HL-60 (cell line): ENCODE results near the gene IFITM10.

ENCODE experiments used
- DNase-seq, 2 experiments: peaks; one replicate each; pipeline ENCODE4 v3.0.0-alpha.2; 2010 to 2020; ENCODE audit warnings: low read depth in 1 of 2, low spot score in 1 of 2
- H3K27ac ChIP-seq: fragments of 250-450 bp; sonication (Bioruptor Pico); replicated peaks from 2 replicates; pipeline ENCODE4 v1.5.1; 2020; ENCODE audit warnings: mild to moderate bottlenecking, moderate library complexity
- H3K27me3 ChIP-seq: fragments of 250-450 bp; sonication (Bioruptor Pico); 2 replicates; pipeline ENCODE4 v1.5.1; 2021; ENCODE audit warnings: mild to moderate bottlenecking, moderate library complexity; ENCODE audit not compliant: insufficient read depth, poor library complexity, severe bottlenecking
- H3K4me3 ChIP-seq: replicated peaks from 2 replicates; pipeline ENCODE4 v1.5.1; 2011; ENCODE audit warnings: mild to moderate bottlenecking, control low read depth, low read length; ENCODE audit not compliant: insufficient read depth
- CTCF ChIP-seq: IDR thresholded peaks from one replicate; pipeline ENCODE4 v1.5.1; 2011; ENCODE audit warnings: low read length, control low read depth, inconsistent platforms; ENCODE audit not compliant: insufficient read depth
- GABPA ChIP-seq: IDR thresholded peaks from 2 replicates; pipeline ENCODE4 v1.6.1; 2012; ENCODE audit warnings: low read depth
- POLR2AphosphoS5 ChIP-seq: IDR thresholded peaks from 2 replicates; pipeline ENCODE4 v1.6.1; 2012; ENCODE audit warnings: low read depth
- REST ChIP-seq: IDR thresholded peaks from 2 replicates; pipeline ENCODE4 v1.6.1; 2012; ENCODE audit warnings: low read depth; ENCODE audit not compliant: insufficient replicate concordance
- SPI1 ChIP-seq: IDR thresholded peaks from 2 replicates; pipeline ENCODE4 v1.6.1; 2012; ENCODE audit warnings: low read depth, mild to moderate bottlenecking, borderline replicate concordance

Gene IFITM10

GRCh38 chr11:1694846-1695547 is 55.4 kb downstream of the IFITM10 start:
- no peak for DNase-seq
- H3K27ac ChIP-seq, result no peak overlapping the region
- TF ChIP-seq SPI1, result no peak
- no peak for TF ChIP-seq REST
- no peak for TF ChIP-seq POLR2AphosphoS5
- TF ChIP-seq CTCF, result no peak
- TF ChIP-seq GABPA, result no peak
- H3K4me3 ChIP-seq, result no peak overlapping the region
- peaks cover 16% of the 10 kb centered on the region for H3K27me3 ChIP-seq

GRCh38 chr11:1694064-1694845 is 56.1 kb downstream of the IFITM10 start:
- no peak overlapping the region for H3K27ac ChIP-seq
- peaks cover 16% of the 10 kb centered on the region for H3K27me3 ChIP-seq
- TF ChIP-seq GABPA (no peak), CTCF (peak; percentile 68), POLR2AphosphoS5 (no peak), REST (no peak)
- peak overlapping the region; percentile 16 for H3K4me3 ChIP-seq
- DNase-seq, result peak; percentile 80 to 83

GRCh38 chr11:1693327-1694063 is 56.9 kb downstream of the IFITM10 start:
- H3K4me3 ChIP-seq, result peak overlapping the region; percentile 16
- peak; percentile 45 to 66 for DNase-seq

More at GRCh38 chr11:1693327-1694063, 56.9 kb downstream of the IFITM10 start:
- H3K27me3 ChIP-seq, result peaks cover 16% of the 10 kb centered on the region
- H3K27ac ChIP-seq, result no peak overlapping the region
- peak; percentile 51 for TF ChIP-seq CTCF
- TF ChIP-seq REST, result no peak
